Stimulated activated effector memory CD8-positive, alpha-beta T cell treated with anti-CD3 and anti-CD28 coated beads, Interleukin-12 subunit alpha, Interleukin-12 subunit beta, amount 100 ng/mL, for 72 hours (primary cell): Measurements from ENCODE around the gene ACSL1.
A peak's percentile ranks its signal among the peaks of the same experiment; 100 is the strongest.
"Not testable (repeated sequence)": the region's sequence is repeated elsewhere in the genome, so short reads cannot be mapped to it uniquely, and the experiment has no call there.

Source experiments
- ATAC-seq: fragments of 150-1000 bp; cut with Tn5 transposase; 2 replicates; pipeline ENCODE4 v1.10.0; 2021
- DNase-seq, 2 donors: peaks; one replicate each; pipeline ENCODE4 v3.0.0; 2021 to 2022; ENCODE audit warnings: low spot score in 2 of 2
- H3K27ac Mint-ChIP-seq: one replicate; pipeline ENCODE4 v1.8.0; 2022; ENCODE audit warnings: mild to moderate bottlenecking, mixed read lengths
- H3K36me3 Mint-ChIP-seq: one replicate; pipeline ENCODE4 v1.8.0; 2022; ENCODE audit warnings: mild to moderate bottlenecking, mixed read lengths
- H3K4me1 Mint-ChIP-seq: one replicate; pipeline ENCODE4 v1.8.0; 2022; ENCODE audit warnings: mixed read lengths
- H3K4me3 Mint-ChIP-seq: one replicate; pipeline ENCODE4 v1.8.0; 2022; ENCODE audit warnings: mild to moderate bottlenecking, mixed read lengths
- H3K9me3 Mint-ChIP-seq: one replicate; pipeline ENCODE4 v1.8.0; 2022; ENCODE audit warnings: mixed read lengths

The ACSL1 gene

DNA sequence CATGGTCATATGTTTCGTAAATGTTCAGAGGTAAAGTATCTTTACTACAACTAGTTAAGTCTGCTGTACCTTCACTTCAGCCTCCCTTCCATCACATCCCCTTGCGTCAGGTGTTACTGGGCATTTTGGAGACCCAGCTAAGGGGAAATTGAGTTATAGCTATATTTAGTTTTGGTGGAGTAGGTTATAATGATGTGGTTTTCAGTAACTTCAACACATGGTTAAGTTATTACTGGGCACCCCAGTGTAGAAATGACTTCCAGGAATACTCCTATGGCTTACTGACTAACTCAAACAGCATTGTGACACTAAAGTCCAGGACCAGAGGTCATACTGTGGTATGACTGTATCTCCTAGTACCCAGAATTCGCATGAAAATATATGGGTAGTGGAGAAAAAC lies 23.4 kb upstream of the ACSL1 start:
- no peaks in the 10 kb centered on the region for H3K36me3 Mint-ChIP-seq
- ATAC-seq (peak; percentile 87), DNase-seq (no peak)
- H3K9me3 Mint-ChIP-seq, result no peaks in the 10 kb centered on the region
- H3K4me3 Mint-ChIP-seq, result peak overlapping the region; percentile 22
- H3K4me1 Mint-ChIP-seq, result peaks cover 18% of the 10 kb centered on the region
- peak overlapping the region; percentile 51 for H3K27ac Mint-ChIP-seq

DNA sequence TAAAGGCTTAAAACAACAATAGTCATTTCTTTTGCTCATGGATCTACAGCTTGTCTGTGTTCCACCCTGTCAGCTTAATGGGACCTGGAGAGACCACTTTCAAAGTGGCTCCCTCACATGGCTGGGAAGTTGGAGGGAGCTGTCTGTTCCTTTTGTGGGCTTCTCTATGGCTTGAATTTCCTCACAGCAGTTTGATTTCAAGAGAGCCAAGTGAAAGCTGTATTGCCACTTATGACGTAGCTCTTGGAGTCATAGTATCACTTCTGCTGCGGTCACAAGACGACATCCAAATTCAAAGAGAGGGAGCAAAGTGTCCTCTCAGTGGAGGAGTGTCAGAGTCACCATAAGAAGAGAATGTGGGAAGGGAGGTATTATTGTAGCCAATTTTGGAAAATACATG lies 22.7 kb upstream of the ACSL1 start:
- H3K9me3 Mint-ChIP-seq, result no peaks in the 10 kb centered on the region
- ATAC-seq (peak; percentile 65), DNase-seq (no peak)
- no peaks in the 10 kb centered on the region for H3K36me3 Mint-ChIP-seq
- H3K27ac Mint-ChIP-seq, result no peak overlapping the region
- H3K4me3 Mint-ChIP-seq, result peak overlapping the region; percentile 22
- peaks cover 22% of the 10 kb centered on the region for H3K4me1 Mint-ChIP-seq

DNA sequence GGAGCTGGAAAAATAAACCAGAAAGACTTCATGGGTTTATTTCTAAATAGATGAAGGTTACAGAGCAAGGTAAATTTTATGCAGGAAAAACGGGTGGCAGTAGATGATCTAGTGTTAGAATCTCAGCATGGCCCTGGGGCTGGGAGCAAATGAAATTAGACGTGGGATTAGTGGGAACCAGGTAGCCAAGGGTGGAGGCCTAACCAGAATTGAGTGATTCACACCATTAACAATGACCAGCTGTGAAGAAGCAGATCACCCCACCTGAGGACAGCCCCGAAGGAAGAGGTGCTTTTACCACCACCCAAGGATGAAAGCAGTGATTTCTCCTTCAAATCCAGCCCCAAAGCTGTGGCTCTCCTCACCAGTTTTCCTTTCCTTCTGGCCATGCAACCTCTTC lies 20.8 kb upstream of the ACSL1 start:
- Mint-ChIP-seq H3K36me3 (no peaks in the 10 kb centered on the region), H3K9me3 (no peaks in the 10 kb centered on the region), H3K27ac (no peak overlapping the region), H3K4me1 (peaks cover 23% of the 10 kb centered on the region), H3K4me3 (no peak overlapping the region)
- DNase-seq (no peak), ATAC-seq (no peak)

DNA sequence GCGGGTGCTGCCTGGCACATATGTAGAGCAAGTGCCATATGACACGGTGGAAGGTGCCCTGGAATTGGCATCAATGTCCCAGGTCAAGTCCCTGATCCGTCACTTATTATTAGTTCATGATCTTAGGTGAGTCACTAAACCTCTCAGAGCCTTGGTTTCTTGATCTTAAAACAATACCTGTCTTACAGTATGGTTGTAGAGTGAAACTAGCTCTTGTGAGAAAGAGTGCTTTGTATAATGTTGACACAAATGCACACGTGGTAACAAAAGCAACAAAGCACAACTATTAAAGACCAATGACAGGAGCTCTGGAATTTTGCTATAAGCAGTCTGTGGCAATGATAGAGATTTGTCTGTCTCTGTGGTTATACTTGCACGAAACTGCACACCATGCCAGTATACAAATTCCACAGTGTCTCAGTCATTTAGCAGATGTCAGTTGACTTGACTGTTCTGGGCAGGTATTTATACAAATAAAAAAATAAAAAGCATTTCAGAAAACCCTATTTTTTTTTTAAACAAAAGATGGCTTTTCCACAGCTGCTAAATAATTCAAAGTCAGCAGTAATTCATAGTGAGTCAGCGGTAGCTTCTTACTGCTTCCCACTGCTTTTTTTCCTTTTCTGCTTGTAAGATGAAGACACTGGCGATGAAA lies 19.7 kb upstream of the ACSL1 start:
- DNase-seq (no peak), ATAC-seq (no peak)
- Mint-ChIP-seq H3K4me1 (peaks cover 23% of the 10 kb centered on the region), H3K36me3 (no peaks in the 10 kb centered on the region), H3K4me3 (no peak overlapping the region), H3K9me3 (no peaks in the 10 kb centered on the region), H3K27ac (no peak overlapping the region)

DNA sequence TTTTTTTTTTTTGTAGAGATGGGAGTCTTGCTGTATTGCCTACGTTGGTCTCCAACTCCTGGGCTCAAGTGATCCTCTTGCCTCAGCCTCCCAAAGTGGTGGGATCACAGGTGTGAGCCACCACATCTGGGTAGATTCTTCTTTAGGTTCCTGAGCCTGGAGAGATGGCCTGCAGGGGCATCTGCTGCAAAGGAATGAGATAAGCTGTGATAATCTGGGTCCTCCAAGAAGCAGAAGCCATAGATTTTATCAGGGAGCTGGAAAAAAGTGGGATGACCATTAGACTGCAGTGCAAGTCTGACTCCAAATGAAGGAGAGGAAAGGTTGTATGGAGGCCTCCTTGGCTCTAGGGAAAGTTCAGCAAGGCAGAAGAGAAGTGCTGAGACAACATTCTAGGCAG lies 19.0 kb upstream of the ACSL1 start:
- no peak overlapping the region for H3K27ac Mint-ChIP-seq
- no peak overlapping the region for H3K4me3 Mint-ChIP-seq
- no peaks in the 10 kb centered on the region for H3K9me3 Mint-ChIP-seq

DNA sequence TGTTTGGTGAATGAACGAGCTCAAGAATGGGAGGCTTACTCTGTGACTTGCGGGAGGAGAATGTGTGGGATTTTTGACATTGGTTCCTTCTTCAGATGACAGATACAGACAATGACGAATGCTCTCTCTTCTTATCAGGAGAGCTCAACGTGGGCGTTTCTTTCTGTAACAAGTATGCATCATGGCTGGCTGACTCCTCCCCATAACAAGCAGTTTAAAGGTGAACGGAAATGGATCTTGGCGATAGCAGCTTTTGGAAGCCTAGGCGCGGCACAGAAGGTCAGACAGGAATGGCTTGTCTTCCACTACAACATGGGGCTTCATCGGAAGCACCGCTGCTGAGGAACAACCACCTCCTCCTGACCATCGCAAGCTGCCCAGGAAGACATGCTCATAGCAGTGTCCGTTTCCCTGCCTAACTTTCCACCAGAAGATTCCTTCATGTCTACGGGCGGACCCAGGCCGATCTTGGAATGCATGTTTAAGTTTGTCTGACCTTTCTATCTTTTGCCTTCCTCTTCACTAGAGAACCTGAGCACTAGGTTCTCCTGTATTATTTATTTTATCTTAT lies 18.3 kb upstream of the ACSL1 start:
- ATAC-seq, result peak; percentile 75

More for the DNA sequence above, 19.0 kb upstream of the ACSL1 start:
- ATAC-seq, result no peak
- peaks cover 23% of the 10 kb centered on the region for H3K4me1 Mint-ChIP-seq
- DNase-seq, result no peak
- H3K36me3 Mint-ChIP-seq, result no peaks in the 10 kb centered on the region

DNA sequence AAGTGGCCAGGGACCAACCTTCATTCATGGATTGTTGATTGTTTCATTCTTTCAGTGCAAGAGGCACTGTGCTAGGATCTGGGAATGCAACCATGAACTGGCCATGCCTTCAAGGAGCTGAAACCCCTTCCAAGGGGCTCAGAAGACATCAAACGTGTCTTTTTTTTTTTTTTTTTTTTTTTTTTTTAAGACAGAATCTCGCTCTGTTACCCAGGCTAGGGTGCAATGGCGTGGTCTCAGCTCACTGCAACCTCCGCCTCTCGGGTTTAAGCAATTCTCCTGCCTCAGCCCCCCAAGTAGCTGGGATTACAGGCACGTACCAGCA lies 13.3 kb upstream of the ACSL1 start:
- H3K4me3 Mint-ChIP-seq, H3K9me3 Mint-ChIP-seq, DNase-seq, H3K36me3 Mint-ChIP-seq, ATAC-seq, H3K4me1 Mint-ChIP-seq, H3K27ac Mint-ChIP-seq: not testable (repeated sequence)

More for the DNA sequence above, 18.3 kb upstream of the ACSL1 start:
- DNase-seq, result no peak
- Mint-ChIP-seq H3K36me3 (no peaks in the 10 kb centered on the region), H3K4me3 (no peak overlapping the region), H3K4me1 (peaks cover 18% of the 10 kb centered on the region), H3K27ac (no peak overlapping the region), H3K9me3 (no peaks in the 10 kb centered on the region)

DNA sequence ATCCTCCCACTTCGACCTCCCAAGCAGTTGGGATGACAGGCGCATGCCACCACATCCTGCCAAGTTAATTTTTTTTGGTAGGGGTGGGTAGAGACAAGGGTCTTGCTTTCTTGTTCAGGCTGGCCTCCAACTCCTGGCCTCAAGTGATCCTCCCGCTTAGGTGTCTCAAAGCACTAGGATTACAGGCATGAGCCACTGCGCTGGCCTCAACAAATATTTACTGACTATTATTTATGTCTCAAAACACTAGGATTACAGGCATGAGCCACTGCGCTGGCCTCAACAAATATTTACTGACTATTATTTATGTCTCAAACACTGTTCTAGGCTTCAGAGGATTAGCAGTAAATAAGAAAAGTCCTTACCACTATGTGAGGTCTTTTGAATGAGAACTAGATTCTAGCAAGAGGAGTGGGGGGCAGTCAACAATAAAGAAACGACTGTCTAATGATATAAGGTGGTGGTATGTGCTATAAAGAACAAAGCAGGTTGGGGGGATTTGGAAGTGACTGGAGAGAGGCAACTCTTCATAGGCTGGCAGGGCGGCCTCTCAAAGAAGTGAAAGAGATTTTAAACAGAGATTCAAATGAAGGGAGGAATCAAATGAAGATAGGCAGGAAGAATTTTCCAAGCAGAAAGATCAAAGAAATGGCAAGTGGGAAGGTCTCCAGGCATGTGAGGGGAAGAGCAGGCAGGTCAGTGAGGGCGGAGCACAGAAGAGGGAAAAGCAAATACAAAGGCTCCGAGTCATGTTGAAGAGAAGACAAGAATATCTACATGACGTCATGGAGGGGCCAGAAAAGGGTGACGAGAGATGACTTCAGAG lies 12.7 kb upstream of the ACSL1 start:
- H3K4me3 Mint-ChIP-seq, result no peak overlapping the region
- H3K4me1 Mint-ChIP-seq, result no peaks in the 10 kb centered on the region
- H3K9me3 Mint-ChIP-seq, result no peaks in the 10 kb centered on the region
- H3K27ac Mint-ChIP-seq, result no peak overlapping the region
- no peaks in the 10 kb centered on the region for H3K36me3 Mint-ChIP-seq
- ATAC-seq (no peak), DNase-seq (no peak)

DNA sequence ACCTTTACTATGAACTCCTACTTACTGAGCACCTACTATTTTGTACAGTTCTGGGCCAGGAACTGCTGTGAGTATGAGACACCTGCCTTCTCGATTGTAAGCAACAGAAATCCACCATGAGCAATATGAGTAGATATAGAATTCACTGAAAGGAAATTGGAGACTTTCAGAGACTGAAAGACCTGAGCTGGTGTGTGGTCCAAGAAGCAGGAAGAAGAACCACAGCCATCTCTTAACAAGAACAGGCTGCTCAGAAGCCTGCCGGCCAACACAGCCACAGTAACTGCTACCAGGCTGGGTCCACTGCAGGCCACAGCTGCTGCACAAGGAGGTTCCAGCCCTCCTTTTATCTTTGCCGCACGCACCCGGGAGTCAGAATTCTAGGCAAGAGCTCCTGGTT lies 10.8 kb upstream of the ACSL1 start:
- DNase-seq, result no peak
- Mint-ChIP-seq H3K9me3 (no peaks in the 10 kb centered on the region), H3K36me3 (no peaks in the 10 kb centered on the region), H3K4me1 (no peaks in the 10 kb centered on the region), H3K4me3 (no peak overlapping the region), H3K27ac (no peak overlapping the region)
- peak; percentile 42 for ATAC-seq

DNA sequence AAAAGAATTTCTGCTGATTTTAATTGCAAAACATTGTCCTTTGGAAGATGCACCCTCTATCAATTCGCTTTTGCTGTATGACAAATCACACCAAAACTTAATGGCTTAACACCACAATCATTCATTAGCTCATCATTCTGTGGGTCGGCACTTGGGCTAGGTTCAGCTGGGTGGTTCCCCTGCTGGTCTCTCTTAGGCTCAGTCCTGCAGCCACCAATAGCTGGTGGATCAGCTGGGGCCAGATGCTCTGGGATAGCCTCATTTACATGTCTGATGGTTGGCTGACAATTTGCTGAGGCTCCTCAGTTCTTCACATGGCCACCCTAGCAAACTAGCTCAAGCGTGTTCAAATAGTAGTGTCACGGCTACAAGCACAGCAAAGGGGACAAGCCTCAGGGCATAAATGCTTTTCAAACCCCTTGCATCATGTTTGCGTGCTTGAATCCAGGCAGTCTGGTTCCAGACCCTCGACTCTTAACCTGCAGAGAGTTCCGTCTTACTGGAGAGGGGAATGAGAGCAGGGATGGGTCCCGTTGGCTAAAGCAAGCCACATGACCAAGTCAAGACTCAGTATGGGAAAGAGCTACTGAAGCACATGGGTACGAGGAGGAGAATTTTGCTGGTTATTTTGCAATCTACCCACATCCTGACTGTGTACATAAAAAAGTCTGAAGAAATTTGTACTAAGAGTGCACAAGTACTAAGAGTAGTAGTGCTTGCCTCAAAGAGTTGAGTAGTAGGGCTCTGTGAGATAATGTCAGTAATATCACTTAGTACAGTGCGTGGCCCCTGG lies 7.5 kb upstream of the ACSL1 start:
- no peaks in the 10 kb centered on the region for H3K4me1 Mint-ChIP-seq

DNA sequence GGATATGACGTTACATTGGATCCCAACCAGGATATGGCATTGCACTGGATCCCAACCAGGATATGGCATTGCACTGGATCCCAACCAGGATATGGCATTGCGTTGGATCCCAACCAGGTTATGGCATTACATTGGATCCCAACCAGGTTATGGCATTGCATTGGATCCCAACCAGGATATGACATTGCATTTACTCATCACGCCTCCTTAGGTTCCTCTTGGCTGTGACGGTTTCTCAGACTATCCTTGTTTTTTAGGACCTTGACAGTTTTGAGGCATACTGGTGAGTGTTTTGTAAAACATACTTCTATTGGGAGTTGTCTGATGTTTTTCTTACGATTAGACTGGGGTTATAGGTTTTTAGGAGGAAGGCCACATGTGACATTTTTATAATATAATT lies 5.4 kb upstream of the ACSL1 start:
- H3K27ac Mint-ChIP-seq, result no peak overlapping the region
- H3K9me3 Mint-ChIP-seq, result no peaks in the 10 kb centered on the region
- peaks cover 15% of the 10 kb centered on the region for H3K4me1 Mint-ChIP-seq
- ATAC-seq, result no peak
- no peaks in the 10 kb centered on the region for H3K36me3 Mint-ChIP-seq
- no peak for DNase-seq
- no peak overlapping the region for H3K4me3 Mint-ChIP-seq

More for the DNA sequence above, 7.5 kb upstream of the ACSL1 start:
- no peak overlapping the region for H3K27ac Mint-ChIP-seq
- no peak for DNase-seq
- ATAC-seq, result no peak
- no peak overlapping the region for H3K4me3 Mint-ChIP-seq
- H3K36me3 Mint-ChIP-seq, result no peaks in the 10 kb centered on the region
- no peaks in the 10 kb centered on the region for H3K9me3 Mint-ChIP-seq

DNA sequence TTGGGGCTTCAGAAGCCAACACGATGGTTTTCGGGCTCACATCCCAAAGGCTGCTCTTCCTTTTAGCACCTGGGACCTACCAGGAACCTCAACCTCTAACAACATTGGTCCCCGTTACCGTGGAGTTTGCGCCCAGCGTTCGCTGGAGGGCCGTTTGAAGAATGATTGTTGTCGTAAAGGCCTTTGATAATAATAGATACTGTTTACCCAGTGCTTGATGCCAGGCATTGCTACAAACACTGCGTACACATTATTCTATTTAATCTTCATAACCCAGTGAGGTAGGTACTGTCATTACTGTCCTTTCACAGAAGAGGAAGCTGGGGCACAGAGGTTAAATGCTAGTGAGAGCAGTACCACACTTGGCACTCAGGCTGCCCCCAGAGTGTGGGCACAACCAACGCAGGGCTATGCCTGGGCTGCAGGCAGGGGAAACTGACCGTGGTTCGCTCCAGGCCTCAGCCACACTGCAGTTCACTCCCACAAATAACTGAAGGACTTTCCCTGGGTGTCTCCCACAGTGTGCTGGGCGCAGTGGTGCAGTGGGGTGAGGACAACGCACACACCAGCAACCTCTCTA lies 1.0 kb upstream of the ACSL1 start:
- Mint-ChIP-seq H3K27ac (peak overlapping the region; percentile 88), H3K9me3 (no peaks in the 10 kb centered on the region), H3K4me3 (peak overlapping the region; percentile 90), H3K4me1 (peaks cover 33% of the 10 kb centered on the region), H3K36me3 (peaks cover 7% of the 10 kb centered on the region)
- ATAC-seq (peak; percentile 38), DNase-seq (no peak)

DNA sequence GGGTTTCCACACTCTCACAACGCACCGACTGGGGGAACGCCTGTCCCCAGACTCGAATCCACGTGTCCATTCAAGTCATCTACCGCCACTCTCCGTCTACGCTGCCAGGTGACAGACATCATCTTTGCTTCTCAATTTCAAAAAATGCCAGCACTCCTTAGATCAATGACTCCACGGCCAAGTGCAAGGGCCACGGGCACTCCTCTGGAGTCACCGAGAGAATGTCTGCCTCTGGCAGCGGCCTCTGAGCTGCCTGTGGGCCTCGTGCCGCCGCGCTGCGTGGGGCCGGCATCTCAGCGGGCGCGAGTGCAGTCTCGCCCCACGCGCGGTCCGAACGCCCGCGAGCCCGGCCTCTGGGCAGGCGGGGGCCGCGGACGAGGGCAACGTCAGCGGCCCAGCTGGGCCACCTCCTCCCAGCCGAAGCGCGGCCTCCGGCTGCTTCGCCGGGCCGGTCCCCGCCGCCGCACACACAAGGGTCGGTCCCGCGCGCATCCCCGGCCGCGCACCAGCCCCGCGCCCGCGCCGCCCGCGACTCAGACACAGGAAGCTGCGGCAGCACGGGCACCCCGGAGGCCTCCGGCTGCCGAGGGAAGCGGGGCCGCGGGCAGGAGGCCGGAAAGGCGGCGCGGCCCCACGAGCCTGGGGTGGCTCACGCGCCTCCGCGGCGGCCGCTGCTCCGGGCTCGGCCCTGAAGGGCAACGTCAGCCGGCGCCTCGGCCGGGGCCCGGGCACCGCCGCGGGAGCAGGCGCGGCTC lies 450 bp downstream of the ACSL1 start:
- H3K9me3 Mint-ChIP-seq, result no peaks in the 10 kb centered on the region
- ATAC-seq (peak; percentile 63), DNase-seq (peak in 1 of 2 donors; percentile 69)
- peak overlapping the region; percentile 90 for H3K4me3 Mint-ChIP-seq
- peaks cover 33% of the 10 kb centered on the region for H3K4me1 Mint-ChIP-seq
- peaks cover 7% of the 10 kb centered on the region for H3K36me3 Mint-ChIP-seq
- H3K27ac Mint-ChIP-seq, result peak overlapping the region; percentile 89

DNA sequence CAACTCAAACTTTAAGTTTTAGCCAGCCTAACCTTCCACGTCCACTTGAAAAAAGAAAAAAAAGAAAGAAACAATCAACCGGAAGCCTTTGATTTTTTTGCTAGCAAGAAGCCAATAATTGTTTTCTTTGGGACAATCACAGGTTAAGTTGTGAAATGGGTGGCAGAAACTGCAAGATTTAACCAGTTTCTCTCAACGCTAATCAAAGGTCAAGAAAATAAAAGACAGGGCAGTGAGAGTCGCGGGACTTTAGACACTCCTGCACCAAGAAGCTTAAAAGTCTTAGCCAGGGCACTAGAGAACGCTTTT lies 1.0 kb downstream of the ACSL1 start:
- Mint-ChIP-seq H3K9me3 (no peaks in the 10 kb centered on the region), H3K27ac (peak overlapping the region; percentile 89), H3K36me3 (peaks cover 7% of the 10 kb centered on the region), H3K4me1 (peaks cover 33% of the 10 kb centered on the region), H3K4me3 (peak overlapping the region; percentile 90)
- DNase-seq (no peak), ATAC-seq (no peak)
